Measurements from ENCODE around the gene TICRR. TPM values are rescaled to one million over a fixed set of nuclear protein-coding genes. Genes with fewer than 3 reads are reported as not detected.

The TICRR gene
- total and polyA plus RNA-seq, 2 of the 13 experiments (the other 11 are each of a cell fraction or from before 2014, with no cell fraction given): 4.1 to 14.3 TPM

- TF ChIP-seq NRL (CRISPR knock-in tag; IDR thresholded peaks at IDR 0.05; ENCODE audit: borderline replicate concordance) (no peak), CBX2 (IDR thresholded peaks at IDR 0.05; ENCODE audit: low read depth, low read length) (no peak), CBX2 (CRISPR knock-in tag; IDR thresholded peaks at IDR 0.05; ENCODE audit: low read depth) (no peak), AGO1 (IDR thresholded peaks at IDR 0.05; ENCODE audit: low read depth, low read length, poor library complexity, severe bottlenecking) (peak; percentile 15), SNAI1 (CRISPR knock-in tag; IDR thresholded peaks at IDR 0.05; ENCODE audit: borderline replicate concordance) (no peak), RBFOX2 (IDR thresholded peaks at IDR 0.05; ENCODE audit: low read depth, low read length) (peak; percentile 46), MAZ (IDR thresholded peaks at IDR 0.05; ENCODE audit: borderline replicate concordance, low read depth, low read length) (no peak), MAZ (CRISPR knock-in tag; IDR thresholded peaks at IDR 0.05; ENCODE audit: low read depth) (peak; percentile 30; the same call in 1 of the 2 replicates), ZSCAN25 (CRISPR knock-in tag; IDR thresholded peaks at IDR 0.05) (no peak), ZNF343 (CRISPR knock-in tag; IDR thresholded peaks at IDR 0.05) (no peak), ZNF264 (CRISPR knock-in tag; IDR thresholded peaks at IDR 0.05) (no peak), POLR2AphosphoS5 (IDR thresholded peaks at IDR 0.05; ENCODE audit: low read depth, low read length) (no peak), TCF7 (IDR thresholded peaks at IDR 0.05; ENCODE audit: low read depth) (no peak), HOXA5 (CRISPR knock-in tag; IDR thresholded peaks at IDR 0.05) (no peak), CREM (IDR thresholded peaks at IDR 0.05) (no peak), CREM (CRISPR knock-in tag; IDR thresholded peaks at IDR 0.05) (no peak), E2F1 (CRISPR knock-in tag; IDR thresholded peaks at IDR 0.05) (no peak), ZNF574 (CRISPR knock-in tag; IDR thresholded peaks at IDR 0.05) (0 out of 2 replicates have a peak, but pooled peaks have one; percentile 7), ZNF451 (CRISPR knock-in tag; IDR thresholded peaks at IDR 0.05) (no peak), PRPF4 (IDR thresholded peaks at IDR 0.05; ENCODE audit: low read depth, low read length, poor library complexity, severe bottlenecking) (no peak), HNRNPK (IDR thresholded peaks at IDR 0.05; ENCODE audit: low read depth, low read length, poor library complexity, severe bottlenecking) (no peak), GFI1 (CRISPR knock-in tag; IDR thresholded peaks at IDR 0.05; ENCODE audit: borderline replicate concordance) (no peak), ZNF891 (CRISPR knock-in tag; IDR thresholded peaks at IDR 0.05) (no peak)
- TF ChIP-seq, protein P1, sequence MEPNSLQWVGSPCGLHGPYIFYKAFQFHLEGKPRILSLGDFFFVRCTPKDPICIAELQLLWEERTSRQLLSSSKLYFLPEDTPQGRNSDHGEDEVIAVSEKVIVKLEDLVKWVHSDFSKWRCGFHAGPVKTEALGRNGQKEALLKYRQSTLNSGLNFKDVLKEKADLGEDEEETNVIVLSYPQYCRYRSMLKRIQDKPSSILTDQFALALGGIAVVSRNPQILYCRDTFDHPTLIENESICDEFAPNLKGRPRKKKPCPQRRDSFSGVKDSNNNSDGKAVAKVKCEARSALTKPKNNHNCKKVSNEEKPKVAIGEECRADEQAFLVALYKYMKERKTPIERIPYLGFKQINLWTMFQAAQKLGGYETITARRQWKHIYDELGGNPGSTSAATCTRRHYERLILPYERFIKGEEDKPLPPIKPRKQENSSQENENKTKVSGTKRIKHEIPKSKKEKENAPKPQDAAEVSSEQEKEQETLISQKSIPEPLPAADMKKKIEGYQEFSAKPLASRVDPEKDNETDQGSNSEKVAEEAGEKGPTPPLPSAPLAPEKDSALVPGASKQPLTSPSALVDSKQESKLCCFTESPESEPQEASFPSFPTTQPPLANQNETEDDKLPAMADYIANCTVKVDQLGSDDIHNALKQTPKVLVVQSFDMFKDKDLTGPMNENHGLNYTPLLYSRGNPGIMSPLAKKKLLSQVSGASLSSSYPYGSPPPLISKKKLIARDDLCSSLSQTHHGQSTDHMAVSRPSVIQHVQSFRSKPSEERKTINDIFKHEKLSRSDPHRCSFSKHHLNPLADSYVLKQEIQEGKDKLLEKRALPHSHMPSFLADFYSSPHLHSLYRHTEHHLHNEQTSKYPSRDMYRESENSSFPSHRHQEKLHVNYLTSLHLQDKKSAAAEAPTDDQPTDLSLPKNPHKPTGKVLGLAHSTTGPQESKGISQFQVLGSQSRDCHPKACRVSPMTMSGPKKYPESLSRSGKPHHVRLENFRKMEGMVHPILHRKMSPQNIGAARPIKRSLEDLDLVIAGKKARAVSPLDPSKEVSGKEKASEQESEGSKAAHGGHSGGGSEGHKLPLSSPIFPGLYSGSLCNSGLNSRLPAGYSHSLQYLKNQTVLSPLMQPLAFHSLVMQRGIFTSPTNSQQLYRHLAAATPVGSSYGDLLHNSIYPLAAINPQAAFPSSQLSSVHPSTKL (CRISPR knock-in tag; IDR thresholded peaks at IDR 0.05): no peak; the same call in 1 of the 2 replicates
Observed at GRCh38 chr15:89575656-89576416, 567 bp downstream of the TICRR start (continued).
